HG02678 (cell line): ENCODE measurements around the gene VPS41.

Source experiments
- ATAC-seq: cut with Tn5 transposase; IDR thresholded peaks from one replicate; pipeline ENCODE4 v1.9.1; 2021; ENCODE audit warnings: mild to moderate bottlenecking, moderate library complexity; ENCODE audit not compliant: unreplicated experiment

The VPS41 gene

GRCh38 chr7:38743899-38744298, 165.1 kb downstream of the VPS41 start:
- no peak for ATAC-seq

- ATAC-seq = no peak
Observed at GRCh38 chr7:38740041-38740440, 168.9 kb downstream of the VPS41 start.

GRCh38 chr7:38736138-38736537, 172.9 kb downstream of the VPS41 start:
- ATAC-seq = no peak

GRCh38 chr7:38731215-38731614, 177.8 kb downstream of the VPS41 start:
- ATAC-seq = no peak

- no peak for ATAC-seq
Observed at GRCh38 chr7:38728145-38728544, 180.8 kb downstream of the VPS41 start.

GRCh38 chr7:38727184-38727940, 181.6 kb downstream of the VPS41 start:
- ATAC-seq = no peak

- ATAC-seq = no peak
Observed at GRCh38 chr7:38723327-38723726, 185.7 kb downstream of the VPS41 start.

GRCh38 chr7:38716397-38716796, 192.6 kb downstream of the VPS41 start:
- ATAC-seq = no peak

- no peak for ATAC-seq
Observed at GRCh38 chr7:38709123-38709522, 199.9 kb downstream of the VPS41 start.

- no peak for ATAC-seq
Observed at GRCh38 chr7:38704751-38705150, 204.2 kb downstream of the VPS41 start.

- ATAC-seq = no peak
Observed at GRCh38 chr7:38704041-38704547, 204.9 kb downstream of the VPS41 start.

- no peak for ATAC-seq
Observed at GRCh38 chr7:38703093-38703492, 205.9 kb downstream of the VPS41 start.

GRCh38 chr7:38702002-38702535, 206.9 kb downstream of the VPS41 start:
- ATAC-seq = no peak

- ATAC-seq = no peak
Observed at GRCh38 chr7:38700116-38700515, 208.9 kb downstream of the VPS41 start.

GRCh38 chr7:38699471-38699870, 209.5 kb downstream of the VPS41 start:
- no peak for ATAC-seq

GRCh38 chr7:38694326-38694725, 214.7 kb downstream of the VPS41 start:
- ATAC-seq = no peak

GRCh38 chr7:38686888-38687287, 222.1 kb downstream of the VPS41 start:
- ATAC-seq = no peak

- ATAC-seq = no peak
Observed at GRCh38 chr7:38685851-38686250, 223.1 kb downstream of the VPS41 start.

- no peak for ATAC-seq
Observed at GRCh38 chr7:38682606-38683005, 226.4 kb downstream of the VPS41 start.

- no peak for ATAC-seq
Observed at GRCh38 chr7:38681882-38682281, 227.1 kb downstream of the VPS41 start.

GRCh38 chr7:38679419-38679818, 229.6 kb downstream of the VPS41 start:
- no peak for ATAC-seq

GRCh38 chr7:38678698-38679054, 230.3 kb downstream of the VPS41 start:
- ATAC-seq = no peak
